C4-2B (cell line): Measurements from ENCODE around the gene DCLK3.

Experiments
- H3K27ac ChIP-seq: fragments of 450-650 bp; 2 replicates; pipeline ENCODE4 v1.5.1; 2017
- CTCF ChIP-seq: fragments of 450-650 bp; conservative IDR thresholded peaks from 2 replicates; pipeline ENCODE4 v1.5.1; 2017; ENCODE audit warnings: mild to moderate bottlenecking
- ZFX ChIP-seq: fragments of 450-650 bp; IDR thresholded peaks from 2 replicates; pipeline ENCODE4 v1.6.1; 2017

DCLK3 gene

GRCh38 chr3:36681867-36682266 is 82.5 kb downstream of the DCLK3 start:
- TF ChIP-seq ZFX (no peak), CTCF (no peak)
- no peak overlapping the region for H3K27ac ChIP-seq

GRCh38 chr3:36680952-36681351 is 83.4 kb downstream of the DCLK3 start:
- H3K27ac ChIP-seq: no peak overlapping the region
- TF ChIP-seq ZFX (no peak), CTCF (no peak)

GRCh38 chr3:36679384-36680200 is 84.8 kb downstream of the DCLK3 start:
- no peak for TF ChIP-seq CTCF
- no peak for TF ChIP-seq ZFX
- no peak overlapping the region for H3K27ac ChIP-seq

DNA sequence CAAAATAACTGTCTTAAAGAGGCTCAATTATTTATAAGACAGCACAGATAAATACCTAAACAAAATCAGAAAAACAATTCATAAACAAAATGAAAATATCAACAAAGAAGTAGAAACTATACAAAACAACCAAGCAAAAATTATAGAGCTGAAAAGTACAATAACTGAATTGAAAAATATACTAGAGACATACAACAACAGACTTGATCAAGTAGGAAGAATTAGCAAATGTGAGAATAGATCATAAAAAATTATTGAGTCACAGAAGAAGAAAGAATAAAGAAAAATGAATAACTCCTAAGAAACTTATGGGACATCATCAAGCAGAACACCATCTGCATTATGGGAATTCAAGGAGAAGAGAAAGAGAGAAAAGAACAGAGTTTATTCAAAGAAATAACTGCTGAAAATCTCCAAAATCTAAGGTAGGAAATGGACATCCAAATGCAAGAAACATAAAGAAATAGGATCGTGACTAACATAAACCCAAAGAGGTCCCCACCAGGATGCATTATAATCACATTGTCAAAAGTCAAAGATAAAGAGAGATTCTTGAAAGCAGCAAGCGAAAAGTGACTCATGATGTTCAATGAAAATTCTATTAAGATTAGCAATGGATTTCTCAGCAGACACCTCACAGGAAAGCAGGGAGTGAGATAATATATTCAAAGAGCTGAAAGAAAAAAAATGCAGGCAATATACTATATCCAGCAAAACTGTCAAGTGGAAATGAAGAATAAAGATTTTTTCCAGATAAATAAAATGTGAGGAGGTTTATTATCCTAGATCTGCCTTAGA is 85.9 kb downstream of the DCLK3 start:
- TF ChIP-seq ZFX (no peak), CTCF (no peak)
- H3K27ac ChIP-seq: no peak overlapping the region

GRCh38 chr3:36677331-36678007 is 86.9 kb downstream of the DCLK3 start:
- no peak for TF ChIP-seq CTCF
- TF ChIP-seq ZFX: no peak
- H3K27ac ChIP-seq: no peak overlapping the region

- TF ChIP-seq ZFX (no peak), CTCF (no peak)
These were observed 89.5 kb downstream of the DCLK3 start for GRCh38 chr3:36674816-36675215.

More at GRCh38 chr3:36674816-36675215, 89.5 kb downstream of the DCLK3 start:
- H3K27ac ChIP-seq: no peak overlapping the region
